Astrocyte of the cerebellum (primary cell): ENCODE data around the gene TENM4.

ENCODE experiments used
- DNase-seq: peaks from one replicate; pipeline ENCODE4 v3.0.0-alpha.2; 2011; ENCODE audit warnings: low read depth
- H3K4me3 ChIP-seq: 2 replicates; pipeline ENCODE4 v1.5.1; 2011; ENCODE audit warnings: mild to moderate bottlenecking, low read depth, low read length, moderate library complexity
- in situ Hi-C: cut with HindIII; loops from 2 replicates; pipeline ENCODE4 v1.10.0; 2017; ENCODE audit warnings: low sequenced_read_pairs
- TF ChIP-seq, protein P1 (sequence below): IDR thresholded peaks from 2 replicates; pipeline ENCODE4 v1.5.1; 2012; ENCODE audit warnings: low read length, low read depth, moderate library complexity, mild to moderate bottlenecking; ENCODE audit errors: missing control alignments

TENM4 gene

DNA sequence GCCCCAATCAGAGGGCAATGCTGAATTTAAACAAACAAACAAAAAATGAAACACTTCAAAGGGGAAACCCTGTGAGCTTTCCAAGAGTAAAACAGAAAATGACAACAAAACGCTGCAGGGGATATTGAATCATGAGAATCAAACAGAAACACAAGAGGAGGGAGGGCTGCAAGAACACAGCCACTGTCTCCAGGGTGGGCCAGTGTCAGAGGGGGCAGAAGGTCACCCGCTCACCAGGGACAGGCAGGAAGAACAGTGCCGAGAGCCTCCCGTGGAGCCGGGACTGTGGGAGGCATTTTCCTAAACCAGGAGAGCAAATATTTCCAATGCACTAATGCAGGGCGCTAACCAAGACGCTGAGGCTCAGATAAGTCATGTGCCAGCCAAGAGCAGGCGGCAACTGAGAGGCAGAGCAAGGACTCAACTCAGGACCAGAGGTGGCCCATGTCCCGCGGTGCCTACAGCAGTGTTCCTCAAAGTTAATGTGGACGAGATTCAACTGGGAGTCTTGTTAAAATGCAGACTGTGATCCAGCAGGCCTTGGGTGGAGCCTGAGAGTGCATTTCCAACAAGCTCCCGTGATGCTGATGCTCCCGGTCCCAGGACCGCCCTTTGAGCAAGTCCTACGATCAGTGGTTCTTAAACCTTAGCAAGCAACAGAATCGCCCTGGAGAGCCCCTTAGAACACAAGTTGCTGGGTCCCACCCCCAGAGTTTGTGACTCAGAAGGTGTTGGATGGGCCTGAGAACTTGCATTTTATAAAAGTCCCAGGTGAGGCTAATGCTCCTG, 197.2 kb downstream of the TENM4 start:
- TF ChIP-seq, protein P1, sequence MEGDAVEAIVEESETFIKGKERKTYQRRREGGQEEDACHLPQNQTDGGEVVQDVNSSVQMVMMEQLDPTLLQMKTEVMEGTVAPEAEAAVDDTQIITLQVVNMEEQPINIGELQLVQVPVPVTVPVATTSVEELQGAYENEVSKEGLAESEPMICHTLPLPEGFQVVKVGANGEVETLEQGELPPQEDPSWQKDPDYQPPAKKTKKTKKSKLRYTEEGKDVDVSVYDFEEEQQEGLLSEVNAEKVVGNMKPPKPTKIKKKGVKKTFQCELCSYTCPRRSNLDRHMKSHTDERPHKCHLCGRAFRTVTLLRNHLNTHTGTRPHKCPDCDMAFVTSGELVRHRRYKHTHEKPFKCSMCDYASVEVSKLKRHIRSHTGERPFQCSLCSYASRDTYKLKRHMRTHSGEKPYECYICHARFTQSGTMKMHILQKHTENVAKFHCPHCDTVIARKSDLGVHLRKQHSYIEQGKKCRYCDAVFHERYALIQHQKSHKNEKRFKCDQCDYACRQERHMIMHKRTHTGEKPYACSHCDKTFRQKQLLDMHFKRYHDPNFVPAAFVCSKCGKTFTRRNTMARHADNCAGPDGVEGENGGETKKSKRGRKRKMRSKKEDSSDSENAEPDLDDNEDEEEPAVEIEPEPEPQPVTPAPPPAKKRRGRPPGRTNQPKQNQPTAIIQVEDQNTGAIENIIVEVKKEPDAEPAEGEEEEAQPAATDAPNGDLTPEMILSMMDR: no peak
- in situ Hi-C loops: no loop called here
- H3K4me3 ChIP-seq: no peak overlapping the region
- no peak for DNase-seq

DNA sequence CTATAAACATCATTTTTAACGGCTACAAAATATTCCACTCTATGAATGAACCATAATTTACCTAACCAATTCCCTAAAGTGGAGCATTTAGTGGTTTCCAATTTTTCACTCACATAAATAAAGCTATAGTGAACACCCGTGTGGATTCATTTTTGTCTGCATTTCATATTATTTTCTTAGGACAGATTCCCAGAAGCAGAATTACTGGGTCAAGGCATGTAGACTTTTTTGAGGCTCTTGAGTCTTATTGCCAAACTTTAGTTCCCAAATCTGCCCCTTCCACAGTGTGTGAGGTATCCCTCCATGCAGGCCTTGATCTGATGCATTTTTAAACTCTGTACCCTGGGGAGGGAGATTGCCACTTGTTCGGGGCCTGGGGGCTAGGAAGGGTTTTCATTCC, 198.2 kb downstream of the TENM4 start:
- TF ChIP-seq, protein P1: no peak
- peak; percentile 41 for DNase-seq
- H3K4me3 ChIP-seq: no peak overlapping the region
- in situ Hi-C loops: no loop called here

DNA sequence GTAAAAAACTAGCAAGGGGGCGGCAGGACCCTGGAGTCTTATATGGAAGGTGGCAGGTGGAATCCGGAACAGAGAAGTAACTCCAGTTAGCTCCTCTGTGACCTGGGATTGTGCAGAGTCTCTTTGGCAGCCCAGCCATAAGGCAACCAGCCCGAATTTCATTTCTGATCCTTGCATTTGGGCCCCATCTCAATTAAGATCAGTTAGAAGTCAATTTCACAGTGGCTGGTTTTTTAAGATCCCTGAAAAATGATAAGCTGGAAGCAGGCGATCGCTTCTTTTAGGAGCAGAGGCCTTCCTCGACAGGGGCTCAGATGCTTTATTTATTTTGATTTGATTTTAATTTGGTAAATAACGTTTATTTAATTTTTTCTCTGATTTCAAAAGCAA, 199.0 kb downstream of the TENM4 start:
- DNase-seq: no peak
- in situ Hi-C loops: no loop called here
- TF ChIP-seq, protein P1: no peak
- H3K4me3 ChIP-seq: no peak overlapping the region

DNA sequence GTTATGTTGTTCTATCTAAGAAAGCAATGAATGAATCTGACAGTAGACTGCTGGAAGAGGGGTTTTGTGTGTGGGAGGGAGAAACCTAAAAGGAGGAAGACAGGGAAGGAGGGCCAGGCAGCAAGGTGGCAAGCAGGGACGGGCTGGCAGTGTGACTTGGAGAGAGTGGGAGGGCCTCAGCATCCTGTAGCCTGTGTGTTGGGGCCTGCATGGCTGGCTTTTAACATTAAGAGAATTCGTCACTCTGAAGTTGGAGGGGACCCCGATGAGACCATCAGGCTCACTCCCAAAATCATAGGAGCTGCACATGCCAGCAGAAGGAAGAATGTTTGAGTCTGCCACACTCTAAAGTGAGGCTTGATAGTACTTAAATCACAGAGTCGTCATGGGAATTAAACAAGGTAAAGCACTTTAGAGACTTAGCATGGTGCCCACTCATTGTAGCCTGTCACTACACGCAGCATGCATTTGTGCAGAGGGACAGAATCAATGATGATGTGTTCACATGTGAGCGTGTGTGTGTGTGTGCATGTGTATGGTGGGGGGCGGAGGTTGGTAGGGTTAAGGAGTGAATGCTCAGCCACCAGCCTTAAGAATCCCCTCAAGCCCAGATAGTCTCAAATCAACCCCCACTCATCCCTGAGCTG, 199.5 kb downstream of the TENM4 start:
- no peak overlapping the region for H3K4me3 ChIP-seq
- no peak for DNase-seq
- TF ChIP-seq, protein P1: no peak
- in situ Hi-C loops: no loop called here

DNA sequence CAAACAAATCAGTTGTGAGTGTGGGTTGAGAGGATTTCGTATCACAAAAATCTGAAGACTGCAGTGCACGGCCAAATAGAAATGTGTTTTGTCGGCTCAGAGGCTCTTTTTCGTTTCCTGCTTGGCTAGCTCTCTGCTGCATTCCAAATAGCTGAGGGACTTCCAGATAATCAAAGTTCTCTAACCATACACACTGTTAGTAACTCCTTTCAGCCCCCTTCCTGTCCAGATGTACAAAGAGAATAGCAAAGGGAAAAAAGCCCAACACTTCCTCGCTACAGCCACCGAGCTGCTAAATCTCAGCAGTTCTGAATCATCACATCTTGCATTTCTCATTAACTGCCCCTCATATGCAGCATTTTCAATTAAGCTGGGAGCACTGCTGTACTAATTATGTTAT, 203.1 kb downstream of the TENM4 start:
- in situ Hi-C loops: no loop called here
- TF ChIP-seq, protein P1: no peak
- peak; percentile 84 for DNase-seq
- H3K4me3 ChIP-seq: no peak overlapping the region

DNA sequence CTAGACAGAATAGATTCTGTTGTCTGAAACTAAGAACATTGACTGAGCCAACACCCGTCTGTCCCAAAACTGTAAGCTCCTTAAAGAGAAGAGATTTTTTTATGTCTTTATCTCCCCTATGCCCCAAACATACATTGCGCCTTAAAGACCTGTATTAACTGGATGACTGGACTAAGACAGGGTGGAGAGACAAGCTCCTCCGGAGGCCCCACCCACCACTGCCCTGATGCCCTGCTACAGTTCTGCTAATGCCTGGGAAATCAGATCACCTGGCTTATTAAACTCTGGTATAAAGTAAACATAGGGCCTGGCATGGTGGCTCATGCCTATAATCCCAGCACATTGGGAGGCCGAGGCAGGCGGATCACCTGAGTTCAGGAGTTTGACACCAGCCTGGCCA, 203.7 kb downstream of the TENM4 start:
- no peak for DNase-seq

More for the DNA sequence above, 203.7 kb downstream of the TENM4 start:
- no peak overlapping the region for H3K4me3 ChIP-seq
- TF ChIP-seq, protein P1: no peak
- in situ Hi-C loops: no loop called here
